GM19099 (cell line): ENCODE data around the gene IGIP.

Experiments used
- POLR2A ChIP-seq: IDR thresholded peaks from 3 replicates; pipeline ENCODE4 v1.6.1; 2011; ENCODE audit warnings: low read depth; ENCODE audit not compliant: insufficient read length; ENCODE audit errors: extremely low read depth

Gene IGIP

GRCh38 chr5:140128376-140128775 lies 2.6 kb downstream of the IGIP start:
- TF ChIP-seq POLR2A, result no peak

GRCh38 chr5:140130949-140131733 lies 5.4 kb downstream of the IGIP start:
- no peak for TF ChIP-seq POLR2A

DNA sequence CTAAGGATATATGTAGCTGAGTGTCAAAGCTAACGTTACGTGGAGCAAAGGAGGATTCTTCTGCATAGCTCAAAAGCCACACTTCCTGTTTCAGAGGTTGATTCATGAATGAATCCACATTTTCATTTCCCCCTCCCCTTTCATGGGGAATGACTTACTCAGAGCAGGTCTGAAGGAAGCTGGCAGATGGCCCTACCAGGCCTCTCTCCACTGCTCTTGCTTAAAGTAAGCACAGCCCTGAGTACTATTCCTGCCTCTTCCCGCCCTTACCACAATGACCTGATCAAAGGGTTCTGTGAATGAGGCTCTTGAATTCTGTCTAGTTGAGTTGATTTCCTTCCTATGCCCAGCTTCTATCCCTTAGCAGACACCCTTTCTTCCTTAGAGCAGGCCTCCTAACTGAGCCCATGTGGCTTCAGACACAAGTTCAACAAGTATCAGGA lies 6.3 kb downstream of the IGIP start:
- TF ChIP-seq POLR2A, result no peak

DNA sequence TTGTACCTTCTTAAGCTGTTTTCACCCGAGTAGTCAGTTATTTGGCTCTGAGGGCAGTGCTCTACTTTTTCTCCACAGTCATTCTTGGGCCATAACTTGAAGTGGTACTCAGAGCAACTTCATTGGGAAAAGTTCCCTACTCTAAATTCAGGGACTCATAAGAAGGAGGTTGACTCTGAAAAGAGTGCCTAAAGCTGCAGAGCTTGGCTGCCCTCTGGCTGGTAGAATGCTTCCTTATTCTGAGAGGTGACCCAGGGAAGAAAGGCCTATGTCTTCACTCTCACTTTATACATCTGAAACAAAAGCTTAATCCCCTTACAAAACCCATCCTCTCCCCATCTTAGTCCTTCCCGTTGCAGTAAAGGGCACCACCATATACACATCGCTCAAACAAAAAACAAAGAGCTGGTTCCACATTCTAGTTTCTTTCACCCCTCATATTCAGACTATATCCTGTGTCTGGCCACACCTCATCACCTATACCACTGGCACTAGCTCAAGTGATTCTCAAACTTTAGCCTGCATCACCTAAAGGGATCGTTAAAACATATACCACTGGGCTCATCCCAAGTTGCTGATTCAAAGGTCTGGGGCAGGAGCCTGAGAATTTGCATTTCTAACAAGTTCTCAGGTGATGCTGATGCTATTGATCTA lies 7.9 kb downstream of the IGIP start:
- no peak for TF ChIP-seq POLR2A

GRCh38 chr5:140134277-140134935 lies 8.7 kb downstream of the IGIP start:
- no peak for TF ChIP-seq POLR2A

DNA sequence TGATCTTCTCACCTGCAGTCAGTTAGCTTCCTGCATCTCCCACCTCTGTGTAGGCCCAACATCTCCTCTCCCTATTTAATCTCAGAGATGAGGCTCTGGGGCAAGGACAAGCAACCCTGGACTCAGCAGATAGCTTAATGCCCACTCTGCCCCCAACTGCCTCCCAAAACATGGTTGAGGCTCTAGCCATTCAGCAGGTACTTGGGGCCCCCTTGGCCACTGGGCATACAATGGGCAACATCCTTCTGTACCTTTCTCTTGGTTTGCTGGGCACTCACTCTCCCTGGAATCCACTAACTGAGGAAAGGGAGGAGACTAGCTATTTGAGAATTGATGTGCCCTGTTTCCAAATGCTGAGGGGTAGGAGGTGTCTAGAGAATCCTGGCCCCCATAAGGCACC lies 9.4 kb downstream of the IGIP start:
- no peak for TF ChIP-seq POLR2A

GRCh38 chr5:140136624-140137023 lies 10.9 kb downstream of the IGIP start:
- no peak for TF ChIP-seq POLR2A

GRCh38 chr5:140140435-140140834 lies 14.7 kb downstream of the IGIP start:
- TF ChIP-seq POLR2A, result no peak

GRCh38 chr5:140141241-140141640 lies 15.5 kb downstream of the IGIP start:
- no peak for TF ChIP-seq POLR2A

DNA sequence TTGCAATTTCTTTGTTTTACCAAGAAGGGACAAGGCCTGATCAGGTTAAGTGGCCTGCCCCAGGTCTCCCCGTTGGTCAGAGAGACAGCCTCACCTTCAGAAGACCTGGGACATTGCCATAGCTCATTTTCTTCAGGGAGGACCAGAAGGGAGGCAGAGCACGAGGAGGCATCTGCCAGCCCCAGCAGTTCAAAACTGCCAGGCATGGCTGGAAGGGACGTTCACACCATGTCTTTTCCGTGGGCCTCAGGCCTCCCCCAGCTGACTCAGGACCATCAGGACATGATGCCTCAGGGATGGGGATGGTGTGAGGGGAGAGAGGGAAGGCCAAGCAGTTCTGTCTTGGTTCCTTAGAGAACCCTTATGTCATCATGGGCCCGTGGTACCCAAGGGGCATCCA lies 16.5 kb downstream of the IGIP start:
- TF ChIP-seq POLR2A, result no peak

GRCh38 chr5:140142856-140143255 lies 17.1 kb downstream of the IGIP start:
- no peak for TF ChIP-seq POLR2A

GRCh38 chr5:140143521-140144258 lies 18.0 kb downstream of the IGIP start:
- TF ChIP-seq POLR2A, result no peak

DNA sequence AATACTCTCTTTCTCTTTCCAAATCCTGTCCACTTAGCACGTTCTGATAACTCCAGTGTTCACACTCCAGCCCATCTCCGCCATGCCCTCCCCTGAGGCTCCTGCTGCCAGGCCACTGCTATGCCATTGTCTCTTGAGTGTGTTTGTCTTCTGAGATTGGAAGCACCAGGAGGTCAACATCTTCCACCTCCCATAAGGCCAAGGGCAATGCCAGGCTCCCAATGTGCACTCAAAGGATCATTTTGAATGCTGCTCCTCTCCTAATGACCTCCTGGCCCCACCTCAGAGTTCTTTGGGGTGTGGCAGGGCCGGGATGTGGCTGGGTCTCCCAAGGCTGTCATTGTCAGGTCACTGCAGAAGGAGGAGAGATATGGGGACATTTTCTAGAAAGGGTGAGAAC lies 19.5 kb downstream of the IGIP start:
- no peak for TF ChIP-seq POLR2A

GRCh38 chr5:140145818-140146522 lies 20.2 kb downstream of the IGIP start:
- TF ChIP-seq POLR2A, result no peak

DNA sequence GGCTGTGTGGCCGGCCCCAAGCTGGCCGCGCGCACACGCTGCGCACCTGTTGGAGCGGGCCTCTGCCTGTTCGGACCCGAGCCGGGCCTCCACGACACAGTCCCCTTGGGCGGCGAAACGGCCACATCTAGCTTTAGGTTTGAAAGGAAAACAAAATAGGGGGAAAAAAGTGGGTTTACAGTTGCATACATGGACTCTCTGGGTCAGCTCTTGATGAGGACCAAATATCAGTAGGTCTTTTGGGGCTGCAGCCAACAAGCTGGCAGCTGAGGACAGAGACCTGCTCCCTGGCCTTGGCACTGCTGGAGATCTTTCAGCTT lies 20.7 kb downstream of the IGIP start:
- TF ChIP-seq POLR2A, result no peak
